Stimulated activated CD8-positive, alpha-beta memory T cell treated with anti-CD3 and anti-CD28 coated beads, Interleukin-2, amount 100 ng/mL, for 1 hour (primary cell): Measurements from ENCODE around the gene KRT17.
"Not testable (repeated sequence)": the region's sequence is repeated elsewhere in the genome, so short reads cannot be mapped to it uniquely, and the experiment has no call there.

Source experiments
- DNase-seq, 2 donors: peaks; one replicate each; pipeline ENCODE4 v3.0.0-alpha.2; 2020; ENCODE audit warnings: low read depth in 2 of 2

Gene KRT17

DNA sequence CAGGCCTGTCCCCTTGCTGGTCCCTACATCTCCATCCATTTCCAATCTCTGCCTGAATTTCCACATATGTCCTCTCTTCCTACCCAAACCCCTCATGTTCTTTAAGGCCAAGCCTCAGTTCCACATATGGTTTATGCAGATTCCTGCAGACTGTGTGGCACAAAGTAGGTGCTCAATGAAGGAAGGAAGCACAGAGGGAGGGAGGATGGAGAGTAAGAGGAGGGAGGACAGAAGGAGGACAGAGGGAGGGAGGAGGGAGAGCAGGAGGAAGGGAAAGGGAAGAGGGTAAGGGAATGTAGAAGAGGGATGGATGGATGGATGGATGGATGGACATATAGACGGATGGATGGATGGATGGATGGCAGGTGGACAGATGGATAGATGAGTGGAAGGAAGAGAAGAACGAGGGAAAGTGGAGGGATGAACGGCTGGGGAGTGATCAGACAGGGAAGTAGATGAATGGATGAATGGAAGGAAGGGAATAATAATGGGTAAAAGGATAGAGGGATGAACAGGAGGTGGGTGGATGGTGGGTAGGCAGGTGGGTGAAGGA lies 29.9 kb downstream of the KRT17 start:
- DNase-seq = no peak

DNA sequence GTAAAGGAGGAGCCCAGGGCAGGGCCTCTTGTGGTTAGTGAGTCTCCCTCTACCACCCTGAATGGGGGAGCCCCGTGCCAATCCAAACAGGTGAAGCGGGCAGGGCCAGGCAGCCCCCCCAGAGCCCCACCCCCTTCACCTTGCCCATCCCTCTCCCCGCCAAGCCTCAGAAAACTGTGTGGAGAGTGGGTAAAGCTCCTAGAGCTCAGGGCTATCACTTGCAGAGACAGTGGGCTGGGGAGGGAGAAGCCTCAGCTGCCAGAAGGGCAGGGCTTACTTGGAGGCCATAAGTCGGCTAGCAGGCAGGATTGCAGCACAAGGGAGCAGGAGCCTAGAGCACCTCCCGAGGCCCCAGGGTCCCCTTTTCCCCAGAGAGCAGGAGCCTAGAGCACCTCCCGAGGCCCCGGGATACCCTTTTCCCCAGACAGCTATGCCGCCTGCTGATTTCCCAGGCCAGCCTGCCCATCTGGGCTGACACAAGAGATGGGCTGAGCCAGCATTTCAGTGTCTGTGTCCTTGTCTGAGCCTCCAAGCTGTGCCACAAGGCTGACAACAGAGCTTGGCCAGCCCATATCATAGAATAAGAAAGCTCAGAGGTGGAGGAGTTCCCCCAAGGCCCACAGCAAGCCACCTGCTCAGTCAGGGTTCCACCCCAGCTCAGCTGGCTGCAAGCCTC lies 30.9 kb downstream of the KRT17 start:
- DNase-seq = no peak

DNA sequence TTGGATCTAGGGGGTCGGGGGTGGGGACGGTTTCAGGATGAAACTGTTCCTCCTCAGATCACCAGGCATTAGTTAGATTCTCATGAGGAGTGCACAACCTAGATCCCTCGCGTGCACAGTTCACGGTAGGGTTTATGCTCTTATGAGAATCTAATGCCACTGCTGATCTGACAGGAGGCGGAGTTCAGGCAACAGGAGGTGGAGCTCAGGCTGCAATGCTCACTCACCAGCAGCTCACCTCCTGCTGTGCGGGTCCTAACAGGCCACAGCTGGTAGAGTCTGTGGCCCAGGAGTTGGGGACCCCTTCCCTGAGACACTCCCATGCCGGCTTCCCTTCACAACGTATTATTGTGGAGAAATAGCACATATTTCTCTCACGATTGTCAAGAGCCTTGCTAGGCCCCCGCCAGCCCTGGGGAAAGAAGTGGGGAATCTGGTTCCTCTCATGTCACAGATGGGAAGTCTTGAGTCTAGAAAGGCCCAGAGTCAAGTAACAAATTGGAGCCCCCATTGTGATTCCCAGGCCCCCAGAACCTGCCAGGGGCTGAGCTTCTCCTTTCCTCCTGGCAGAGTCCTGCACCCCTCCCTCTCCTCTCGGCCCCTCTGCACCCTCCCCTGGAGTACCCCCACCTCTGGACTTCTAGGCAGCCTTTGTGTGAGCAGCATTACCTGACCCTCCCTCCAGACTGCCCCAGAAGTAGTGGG lies 31.6 kb downstream of the KRT17 start:
- no peak for DNase-seq

- DNase-seq = no peak
Observed at GRCh38 chr17:41589301-41589700, 35.1 kb downstream of the KRT17 start.

- DNase-seq = no peak
Observed at GRCh38 chr17:41588126-41588810, 36.1 kb downstream of the KRT17 start.

DNA sequence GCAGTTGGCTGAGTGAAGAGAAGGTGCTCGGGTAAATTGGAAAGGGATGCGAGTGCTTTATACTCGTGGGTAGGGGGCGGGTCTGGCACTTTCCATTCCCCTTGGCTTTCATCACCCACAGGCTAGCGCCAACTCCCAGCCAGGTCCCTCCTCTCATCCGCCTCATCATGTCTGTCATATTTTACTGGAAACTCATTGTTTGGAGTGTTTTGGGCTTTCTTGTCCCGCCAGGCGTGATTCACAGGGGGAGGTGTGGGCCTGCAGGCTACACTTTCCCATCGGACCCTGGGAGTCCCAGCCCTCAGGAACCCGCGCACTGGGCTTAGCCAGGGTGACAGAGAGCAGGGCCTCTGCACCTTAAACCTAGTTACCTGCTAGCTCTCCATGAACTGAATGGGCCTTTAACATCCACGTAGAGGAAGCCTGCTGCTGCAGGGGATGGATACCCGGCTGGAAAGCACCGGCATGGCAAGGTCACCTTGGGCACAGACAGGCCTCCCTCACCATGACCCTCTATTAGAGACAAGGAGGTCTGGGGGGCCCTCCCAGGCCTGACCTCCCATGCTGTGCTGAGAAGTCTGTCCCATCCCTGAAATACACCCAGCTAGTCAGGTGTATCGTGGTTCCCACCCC lies 37.4 kb downstream of the KRT17 start, which contains the start of gene KRT14:
TSS of gene KRT14 (minus strand) at position 33 of the 633 bp plus-strand sequence. CDS start 61 bp downstream, outside the sequence.
- no peak for DNase-seq

DNA sequence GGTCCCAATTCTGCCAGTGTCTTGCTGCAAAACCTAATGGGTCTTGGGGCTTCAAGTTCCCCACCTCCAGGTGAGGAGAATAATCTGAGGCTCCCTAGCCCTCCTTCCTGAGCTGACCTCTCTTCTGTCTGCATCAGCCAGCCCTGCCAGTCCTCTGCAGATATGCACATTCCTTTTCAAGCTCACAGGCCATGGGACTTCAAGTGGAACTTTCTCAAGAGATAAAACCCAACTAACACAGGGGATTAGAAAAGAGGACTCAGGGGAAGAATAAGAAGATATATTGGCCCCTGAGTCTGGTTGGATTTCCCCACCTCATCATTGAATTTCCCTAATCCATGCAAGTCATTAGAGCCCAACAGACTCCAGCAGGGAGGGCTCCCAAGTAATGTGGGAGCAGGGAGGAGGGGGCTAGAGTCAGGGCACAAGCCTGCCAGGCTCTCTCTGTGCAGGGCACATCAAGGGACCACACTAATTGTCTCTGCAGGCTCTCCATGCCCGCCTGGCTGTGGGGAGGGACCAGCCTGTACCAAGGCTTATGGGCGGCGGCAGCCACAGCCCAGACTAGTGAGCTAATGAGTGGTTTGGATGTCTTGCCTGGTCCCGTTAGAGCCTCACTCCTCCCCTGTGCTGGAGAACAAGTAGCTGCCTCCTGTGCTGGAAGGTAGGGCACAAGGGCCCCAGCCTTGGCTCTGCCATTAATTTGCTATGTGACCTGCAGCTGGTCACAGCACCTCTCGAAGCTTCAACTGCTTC lies 38.9 kb downstream of the KRT17 start:
- no peak for DNase-seq

DNA sequence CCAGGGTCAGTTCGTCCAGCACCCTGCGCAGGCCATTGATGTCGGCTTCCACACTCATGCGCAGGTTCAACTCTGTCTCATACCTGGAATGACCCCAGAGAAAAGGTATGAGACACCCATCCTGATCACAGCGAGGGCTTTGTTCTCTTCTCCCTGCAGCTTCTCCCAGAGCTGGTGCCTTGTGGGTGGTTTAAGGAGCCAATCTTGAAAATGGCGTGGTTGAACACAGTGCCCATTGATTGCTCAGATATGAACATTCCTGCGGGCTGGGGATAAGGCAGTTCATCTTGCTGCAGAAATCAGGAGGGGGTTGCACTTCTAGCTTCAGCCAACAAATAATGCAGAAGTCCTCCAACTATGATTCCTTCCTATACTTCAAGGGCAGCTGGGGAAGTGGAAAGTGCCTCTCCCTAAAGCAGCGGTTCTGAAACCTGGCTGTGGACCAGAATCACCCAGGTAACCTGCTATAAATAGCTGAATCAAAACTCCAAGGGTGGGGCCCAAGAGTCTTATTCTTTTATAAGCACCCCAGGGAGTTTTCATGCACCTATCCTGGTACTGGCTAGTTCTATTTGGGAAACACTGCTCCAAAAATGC lies 39.9 kb downstream of the KRT17 start:
- not testable (repeated sequence) for DNase-seq

GRCh38 chr17:41583137-41584127 lies 40.9 kb downstream of the KRT17 start:
- DNase-seq = no peak

GRCh38 chr17:41582061-41582968 lies 42.1 kb downstream of the KRT17 start:
- DNase-seq = not testable (repeated sequence)

DNA sequence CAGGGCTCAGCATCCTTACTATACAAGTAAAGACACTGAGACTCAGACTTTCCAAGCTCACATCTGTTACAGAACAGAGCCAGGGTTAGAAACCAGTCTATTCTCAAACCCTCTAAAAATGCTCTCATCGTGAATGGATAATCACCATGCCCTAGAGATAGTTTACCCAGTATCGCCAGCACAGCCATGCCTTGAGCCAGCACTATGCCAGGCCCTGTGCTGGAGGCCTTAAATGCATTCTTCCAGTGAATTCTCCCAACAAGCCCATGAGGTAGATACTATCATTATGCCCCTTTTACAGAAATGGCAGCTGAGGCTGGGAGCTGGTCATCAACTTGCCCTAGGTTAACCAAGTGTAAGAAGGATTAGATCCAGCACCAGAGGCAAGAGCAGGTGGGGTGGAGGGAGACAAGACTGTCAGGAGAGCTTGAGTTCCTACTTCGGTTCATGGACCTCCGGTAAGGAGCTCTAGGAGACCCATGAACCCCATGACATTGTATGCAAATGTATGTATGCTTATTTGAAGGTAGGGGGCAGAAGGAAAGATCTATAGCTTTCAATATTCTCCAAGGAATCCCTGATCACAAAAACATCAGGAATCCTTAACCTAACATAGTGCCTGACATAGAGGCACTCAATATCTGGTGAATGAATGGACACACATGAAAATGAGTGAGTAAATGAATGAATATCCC lies 42.9 kb downstream of the KRT17 start:
- no peak for DNase-seq

- no peak for DNase-seq
Observed at GRCh38 chr17:41580687-41581365, 43.5 kb downstream of the KRT17 start.

DNA sequence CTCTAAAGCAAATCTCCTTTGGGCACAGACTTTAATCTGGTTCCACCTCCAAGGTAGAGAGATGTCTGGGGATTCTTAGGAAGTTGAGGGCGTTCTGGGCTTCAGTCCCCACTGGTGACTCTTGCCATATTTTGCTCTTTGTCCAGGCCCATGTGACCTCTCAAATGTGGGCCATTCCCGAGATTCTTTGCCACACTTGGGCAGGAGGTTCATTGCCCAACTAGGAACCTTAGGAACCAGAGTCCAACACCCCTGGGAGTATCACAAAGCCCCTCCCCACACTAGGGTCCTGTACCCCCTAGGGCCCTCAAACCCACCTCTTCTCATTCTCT lies 44.2 kb downstream of the KRT17 start:
- DNase-seq = no peak

GRCh38 chr17:41579484-41580243 lies 44.7 kb downstream of the KRT17 start:
- peak in 1 of 2 donors; percentile 34 for DNase-seq

- no peak for DNase-seq
Observed at GRCh38 chr17:41578971-41579370, 45.4 kb downstream of the KRT17 start.

GRCh38 chr17:41578538-41578937 lies 45.8 kb downstream of the KRT17 start:
- no peak for DNase-seq

DNA sequence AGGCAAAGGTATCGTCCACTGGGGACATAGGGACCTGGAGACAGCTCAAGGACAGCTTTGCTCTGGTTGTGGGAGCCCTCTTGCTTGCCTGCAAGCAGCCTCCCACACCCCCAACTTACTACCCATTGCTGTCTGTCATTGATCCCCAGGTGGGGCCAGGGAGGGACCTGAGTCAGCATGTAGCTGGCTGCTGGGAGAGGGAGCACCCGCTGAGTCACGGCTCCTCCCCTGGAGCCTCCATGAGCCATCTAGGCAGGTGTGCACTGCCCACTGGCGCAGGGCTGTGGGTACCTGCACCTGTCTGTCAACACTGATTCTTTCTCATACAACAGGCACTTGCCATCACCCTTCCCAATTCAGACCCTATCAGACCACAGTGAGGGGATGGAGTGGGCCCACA lies 47.6 kb downstream of the KRT17 start:
- not testable (repeated sequence) for DNase-seq
